Esophagus squamous epithelium (tissue), 4 donors: ENCODE results near the gene PARD3.

Experiments used
- CTCF ChIP-seq, 6 experiments: fragments of 450-650 bp in 4 of 6; fragments of 200-600 bp in 2 of 6; sonication (generic) in 2 of 6; IDR thresholded peaks; one replicate each; pipeline ENCODE4 v1.5.1; 2016 to 2019; ENCODE audit warnings: antibody characterized with exemption in 6 of 6, mild to moderate bottlenecking in 4 of 6, moderate library complexity in 4 of 6
- POLR2A ChIP-seq, 4 donors: fragments of 450-650 bp; IDR thresholded peaks; one replicate each; pipeline ENCODE4 v1.6.1; 2017; ENCODE audit warnings: antibody characterized with exemption in 4 of 4, mild to moderate bottlenecking in 4 of 4, moderate library complexity in 3 of 4

GRCh38 chr10:34384372-34384771 is 430.7 kb downstream of the PARD3 start:
- TF ChIP-seq POLR2A (IDR thresholded peaks at IDR 0.05): no peak
- TF ChIP-seq CTCF (IDR thresholded peaks at IDR 0.05): no peak
